H9 (cell line): ENCODE results near the gene JAKMIP1. TPM values are rescaled to one million over a fixed set of nuclear protein-coding genes. Genes with fewer than 3 reads are reported as not detected.
"Not testable (repeated sequence)": the region's sequence is repeated elsewhere in the genome, so short reads cannot be mapped to it uniquely, and the experiment has no call there.

Source experiments
- DNase-seq: peaks from one replicate; pipeline ENCODE4 v3.0.0-alpha.2; 2017
- H2AFZ ChIP-seq: one replicate; pipeline ENCODE4 v1.6.1; 2013; ENCODE audit warnings: mild to moderate bottlenecking, low read length, control low read depth, moderate library complexity
- H2AK5ac ChIP-seq: 2 replicates; pipeline ENCODE4 v1.6.1; 2013; ENCODE audit warnings: low read length, control low read depth, mixed read lengths; ENCODE audit not compliant: insufficient read length
- H2BK120ac ChIP-seq: one replicate; pipeline ENCODE4 v1.6.1; 2013; ENCODE audit warnings: low read depth, mild to moderate bottlenecking, low read length, control low read depth, inconsistent platforms; ENCODE audit not compliant: poor library complexity, severe bottlenecking
- H2BK12ac ChIP-seq: 2 replicates; pipeline ENCODE4 v1.6.1; 2013; ENCODE audit warnings: low read length, control low read depth, mixed read lengths, low read depth; ENCODE audit not compliant: insufficient read length
- H2BK15ac ChIP-seq: 2 replicates; pipeline ENCODE4 v1.6.1; 2013; ENCODE audit warnings: low read depth, low read length, control low read depth
- H2BK20ac ChIP-seq: one replicate; pipeline ENCODE4 v1.6.1; 2013; ENCODE audit warnings: low read depth, mild to moderate bottlenecking, low read length, control low read depth, inconsistent platforms; ENCODE audit not compliant: poor library complexity, severe bottlenecking
- H2BK5ac ChIP-seq: 2 replicates; pipeline ENCODE4 v1.6.1; 2013; ENCODE audit warnings: low read length, control low read depth, mixed read lengths; ENCODE audit not compliant: insufficient read length
- H3K14ac ChIP-seq: 2 replicates; pipeline ENCODE4 v1.6.1; 2013; ENCODE audit warnings: low read length, control low read depth; ENCODE audit not compliant: insufficient read depth
- H3K18ac ChIP-seq: 2 replicates; pipeline ENCODE4 v1.6.1; 2013; ENCODE audit warnings: low read depth, mild to moderate bottlenecking, mixed read lengths, low read length, control low read depth; ENCODE audit not compliant: insufficient read length
- H3K23ac ChIP-seq: 2 replicates; pipeline ENCODE4 v1.6.1; 2013; ENCODE audit warnings: low read length, control low read depth, mixed read lengths, low read depth; ENCODE audit not compliant: insufficient read length
- H3K23me2 ChIP-seq: 2 replicates; pipeline ENCODE4 v1.6.1; 2013; ENCODE audit warnings: low read depth, mild to moderate bottlenecking, mixed read lengths, low read length, control low read depth; ENCODE audit not compliant: insufficient read length, poor library complexity, severe bottlenecking
- H3K27ac ChIP-seq: 2 replicates; pipeline ENCODE4 v1.5.1; 2013; ENCODE audit warnings: low read length, control low read depth, mixed read lengths, low read depth; ENCODE audit not compliant: insufficient read length
- H3K27me3 ChIP-seq: 2 replicates; pipeline ENCODE4 v1.6.1; 2013; ENCODE audit warnings: low read length, control low read depth, inconsistent platforms; ENCODE audit not compliant: insufficient read depth
- H3K4ac ChIP-seq: 2 replicates; pipeline ENCODE4 v1.6.1; 2013; ENCODE audit warnings: low read depth, mild to moderate bottlenecking, control low read depth, inconsistent platforms, low read length, moderate library complexity
- H3K4me1 ChIP-seq: 2 replicates; pipeline ENCODE4 v1.6.1; 2013; ENCODE audit warnings: low read length, control low read depth, inconsistent platforms; ENCODE audit not compliant: insufficient read depth
- H3K4me2 ChIP-seq: 2 replicates; pipeline ENCODE4 v1.6.1; 2013; ENCODE audit warnings: low read length, control low read depth, mixed read lengths; ENCODE audit not compliant: insufficient read length, insufficient read depth
- H3K56ac ChIP-seq: 2 replicates; pipeline ENCODE4 v1.6.1; 2013; ENCODE audit warnings: low read depth, mild to moderate bottlenecking, mixed read lengths, low read length, control low read depth; ENCODE audit not compliant: insufficient read length
- H3K79me1 ChIP-seq: 2 replicates; pipeline ENCODE4 v1.6.1; 2013; ENCODE audit warnings: low read depth, mild to moderate bottlenecking, moderate library complexity, low read length, control low read depth, inconsistent platforms; ENCODE audit not compliant: insufficient read depth, poor library complexity, severe bottlenecking
- H3K79me2 ChIP-seq: 2 replicates; pipeline ENCODE4 v1.6.1; 2013; ENCODE audit warnings: low read length, control low read depth, inconsistent platforms; ENCODE audit not compliant: insufficient read depth
- H3K9ac ChIP-seq: 2 replicates; pipeline ENCODE4 v1.6.1; 2013; ENCODE audit warnings: low read length, control low read depth, mixed read lengths; ENCODE audit not compliant: insufficient read length; ENCODE audit errors: extremely low read depth
- H3K9me3 ChIP-seq: one replicate; pipeline ENCODE4 v1.6.1; 2013; ENCODE audit warnings: low read depth, low read length, inconsistent platforms; ENCODE audit not compliant: control insufficient read depth
- H3T11ph ChIP-seq: one replicate; pipeline ENCODE4 v1.6.1; 2013; ENCODE audit warnings: mild to moderate bottlenecking, low read length, control low read depth, inconsistent platforms
- H4K20me1 ChIP-seq: one replicate; pipeline ENCODE4 v1.6.1; 2013; ENCODE audit not compliant: control insufficient read depth, insufficient read length, insufficient read depth
- H4K5ac ChIP-seq: 2 replicates; pipeline ENCODE4 v1.6.1; 2013; ENCODE audit warnings: low read depth, mild to moderate bottlenecking, mixed read lengths, low read length, control low read depth; ENCODE audit not compliant: insufficient read length
- H4K8ac ChIP-seq: replicated peaks from 2 replicates; pipeline ENCODE4 v1.6.1; 2013; ENCODE audit warnings: low read length, control low read depth, mixed read lengths, low read depth; ENCODE audit not compliant: insufficient read length
- H4K91ac ChIP-seq: 2 replicates; pipeline ENCODE4 v1.6.1; 2013; ENCODE audit warnings: low read depth, mild to moderate bottlenecking, moderate library complexity, mixed read lengths, low read length, control low read depth; ENCODE audit not compliant: insufficient read length
- H3K27ac Mint-ChIP-seq, 3 experiments: 2 replicates in 2 of 3; 3 replicates in 1 of 3; pipeline ENCODE4 v1.8.0; 2020 to 2021; ENCODE audit warnings: mixed read lengths in 3 of 3, mild to moderate bottlenecking in 1 of 3, moderate library complexity in 1 of 3
- H3K27me3 Mint-ChIP-seq: 2 replicates; pipeline ENCODE4 v1.8.0; 2021; ENCODE audit warnings: low read depth, mild to moderate bottlenecking, moderate library complexity, mixed read lengths
- H3K36me3 Mint-ChIP-seq, 3 experiments: 2 replicates in 2 of 3; 3 replicates in 1 of 3; pipeline ENCODE4 v1.8.0; 2020 to 2021; ENCODE audit warnings: low read depth in 3 of 3, mixed read lengths in 3 of 3; ENCODE audit not compliant: insufficient read depth in 1 of 3
- H3K4me1 Mint-ChIP-seq, 2 experiments: 2 replicates each; pipeline ENCODE4 v1.8.0; 2020; ENCODE audit warnings: mixed read lengths in 2 of 2
- H3K4me3 Mint-ChIP-seq, 2 experiments: 2 replicates in 1 of 2; 3 replicates in 1 of 2; pipeline ENCODE4 v1.8.0; 2020 to 2021; ENCODE audit warnings: mild to moderate bottlenecking in 2 of 2, mixed read lengths in 2 of 2, moderate library complexity in 1 of 2
- H3K9me3 Mint-ChIP-seq, 2 experiments: 2 replicates in 1 of 2; 3 replicates in 1 of 2; pipeline ENCODE4 v1.8.0; 2020; ENCODE audit warnings: mild to moderate bottlenecking in 2 of 2, mixed read lengths in 2 of 2, moderate library complexity in 1 of 2
- WGBS: extraction: QIAGEN DNeasy Blood & Tissue Kit; methylation state at CpG from one replicate; pipeline ENCODE4 v1.1.7; 2013; ENCODE audit warnings: missing lambda C conversion rate, low lambda C conversion rate, mixed read lengths; ENCODE audit not compliant: insufficient read length; ENCODE audit errors: extremely low coverage; 5-methylcytosine and 5-hydroxymethylcytosine counted together
- total RNA-seq: library from RNA; stranded (reverse); gene quantifications from 2 replicates; pipeline ENCODE4 v1.2.1, GENCODE V29; 2021
- TF ChIP-seq, protein P1 (sequence below): fragments of 200-600 bp; sonication (generic); conservative IDR thresholded peaks from 3 replicates; pipeline ENCODE4 v1.8.0; 2021; ENCODE audit warnings: antibody characterized with exemption, mild to moderate bottlenecking

The JAKMIP1 gene
- total RNA-seq, 1 experiment from 2014 or later: 1.5 TPM

DNA sequence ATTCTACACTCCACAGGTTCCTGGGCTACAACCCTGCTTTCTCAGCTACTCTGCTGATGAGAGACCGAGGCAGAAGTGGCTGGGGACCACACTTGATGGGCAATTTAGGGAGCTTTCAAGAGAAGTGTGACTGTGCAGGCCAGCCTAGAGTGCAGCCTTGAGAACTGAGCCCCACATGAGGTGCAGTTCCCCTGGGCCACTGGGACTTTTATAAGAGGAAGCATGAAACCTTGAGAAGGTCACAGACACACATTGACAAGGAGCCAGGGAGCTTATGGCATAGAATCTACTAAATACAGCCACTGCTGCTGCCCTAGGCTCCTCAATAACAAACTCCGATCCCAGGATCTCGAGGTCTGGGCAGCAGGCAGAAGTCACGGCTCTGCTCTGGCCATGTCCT is 195.2 kb downstream of the JAKMIP1 start:
- Histone ChIP-seq H2AK5ac (no peak overlapping the region), H3K27me3 (peaks cover 2% of the 10 kb centered on the region; the same call in 1 of the 2 replicates), H2BK15ac (no peak overlapping the region), H3K4me1 (no peaks in the 10 kb centered on the region), H2BK20ac (no peak overlapping the region), H4K91ac (no peak overlapping the region), H2BK5ac (no peak overlapping the region), H3K4me2 (no peak overlapping the region), H4K20me1 (no peaks in the 10 kb centered on the region), H2BK12ac (no peak overlapping the region), H3K9me3 (no peaks in the 10 kb centered on the region), H3K56ac (no peak overlapping the region), H3K27ac (no peak overlapping the region), H3T11ph (no peak overlapping the region), H2BK120ac (no peak overlapping the region), H3K23ac (no peak overlapping the region), H3K14ac (no peak overlapping the region), H3K79me2 (no peaks in the 10 kb centered on the region), H4K5ac (no peak overlapping the region), H3K4ac (no peak overlapping the region), H4K8ac (no peak overlapping the region), H3K9ac (no peak overlapping the region), H3K23me2 (no peaks in the 10 kb centered on the region), H3K18ac (no peak overlapping the region), H3K79me1 (no peaks in the 10 kb centered on the region), H2AFZ (no peak overlapping the region)
- TF ChIP-seq, protein P1, sequence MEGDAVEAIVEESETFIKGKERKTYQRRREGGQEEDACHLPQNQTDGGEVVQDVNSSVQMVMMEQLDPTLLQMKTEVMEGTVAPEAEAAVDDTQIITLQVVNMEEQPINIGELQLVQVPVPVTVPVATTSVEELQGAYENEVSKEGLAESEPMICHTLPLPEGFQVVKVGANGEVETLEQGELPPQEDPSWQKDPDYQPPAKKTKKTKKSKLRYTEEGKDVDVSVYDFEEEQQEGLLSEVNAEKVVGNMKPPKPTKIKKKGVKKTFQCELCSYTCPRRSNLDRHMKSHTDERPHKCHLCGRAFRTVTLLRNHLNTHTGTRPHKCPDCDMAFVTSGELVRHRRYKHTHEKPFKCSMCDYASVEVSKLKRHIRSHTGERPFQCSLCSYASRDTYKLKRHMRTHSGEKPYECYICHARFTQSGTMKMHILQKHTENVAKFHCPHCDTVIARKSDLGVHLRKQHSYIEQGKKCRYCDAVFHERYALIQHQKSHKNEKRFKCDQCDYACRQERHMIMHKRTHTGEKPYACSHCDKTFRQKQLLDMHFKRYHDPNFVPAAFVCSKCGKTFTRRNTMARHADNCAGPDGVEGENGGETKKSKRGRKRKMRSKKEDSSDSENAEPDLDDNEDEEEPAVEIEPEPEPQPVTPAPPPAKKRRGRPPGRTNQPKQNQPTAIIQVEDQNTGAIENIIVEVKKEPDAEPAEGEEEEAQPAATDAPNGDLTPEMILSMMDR: no peak
- no peak for DNase-seq
- peaks cover 0 to 2% (median 0%) of the 10 kb centered on the region in 3 experiments; a peak in 2 of 7 replicates for H3K36me3 Mint-ChIP-seq
- no peak overlapping the region for H3K4me3 Mint-ChIP-seq
- H3K27ac Mint-ChIP-seq: no peak overlapping the region
- peaks cover 28% of the 10 kb centered on the region for H3K27me3 Mint-ChIP-seq
- peaks cover 14 to 21% of the 10 kb centered on the region in 2 experiments for H3K4me1 Mint-ChIP-seq
- H3K9me3 Mint-ChIP-seq: peaks cover 0 to 3% of the 10 kb centered on the region in 2 experiments; a peak in 1 of 5 replicates
- WGBS: no CpG with 5 or more reads among the region's 4 CpGs

DNA sequence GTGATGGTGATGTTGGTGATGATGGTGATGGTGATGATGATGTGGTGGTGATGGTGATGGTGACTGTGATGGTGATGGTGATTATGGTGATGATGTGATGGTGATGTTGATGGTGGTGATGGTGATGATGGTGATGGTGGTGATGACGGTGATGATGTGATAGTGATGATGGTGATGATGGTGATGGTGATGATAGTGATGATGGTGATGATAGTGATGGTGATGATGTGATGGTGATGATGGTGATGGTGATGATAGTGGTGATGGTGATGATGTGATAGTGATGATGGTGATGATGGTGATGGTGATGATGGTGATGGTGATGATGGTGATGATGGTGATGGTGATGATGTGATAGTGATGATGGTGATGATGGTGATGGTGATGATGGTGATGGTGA is 196.9 kb downstream of the JAKMIP1 start:
- H3K4me1 Mint-ChIP-seq, H3T11ph ChIP-seq, DNase-seq, H2AK5ac ChIP-seq, H4K8ac ChIP-seq, H3K23ac ChIP-seq, H2BK20ac ChIP-seq, H3K56ac ChIP-seq, H2BK12ac ChIP-seq, H3K27ac ChIP-seq, H3K14ac ChIP-seq, H2BK5ac ChIP-seq, H2AFZ ChIP-seq, H3K18ac ChIP-seq, H3K79me2 ChIP-seq, H3K9me3 ChIP-seq, H4K20me1 ChIP-seq, H3K9me3 Mint-ChIP-seq, H3K23me2 ChIP-seq, H3K79me1 ChIP-seq, H3K27me3 ChIP-seq, H4K5ac ChIP-seq, H3K4me3 Mint-ChIP-seq, H2BK120ac ChIP-seq, H3K9ac ChIP-seq, H4K91ac ChIP-seq, H3K36me3 Mint-ChIP-seq, H3K27ac Mint-ChIP-seq, H2BK15ac ChIP-seq, H3K4ac ChIP-seq, H3K4me2 ChIP-seq, H3K4me1 ChIP-seq: not testable (repeated sequence)
- H3K27me3 Mint-ChIP-seq: peaks cover 26% of the 10 kb centered on the region
- 83% methylated on average over 1 of the region's 1 CpG for WGBS
